NT2/D1 (cell line): ENCODE measurements around the gene APOE.
"Not testable (repeated sequence)": the region's sequence is repeated elsewhere in the genome, so short reads cannot be mapped to it uniquely, and the experiment has no call there.

Experiments
- DNase-seq: peaks from one replicate; pipeline ENCODE4 v3.0.0-alpha.2; 2011; ENCODE audit warnings: low read depth, low spot score
- H3K27me3 ChIP-seq: 2 replicates; pipeline ENCODE4 v1.6.0; 2011; ENCODE audit warnings: mild to moderate bottlenecking; ENCODE audit not compliant: insufficient read length, insufficient read depth
- H3K36me3 ChIP-seq: 2 replicates; pipeline ENCODE4 v1.6.1; 2011; ENCODE audit warnings: mild to moderate bottlenecking, low read length, mixed read lengths; ENCODE audit not compliant: insufficient read depth, insufficient read length
- H3K4me1 ChIP-seq: 2 replicates; pipeline ENCODE4 v1.5.1; 2011; ENCODE audit not compliant: insufficient read depth, insufficient read length
- H3K4me3 ChIP-seq: 2 replicates; pipeline ENCODE4 v1.5.1; 2011; ENCODE audit warnings: low read depth; ENCODE audit not compliant: insufficient read length
- H3K9ac ChIP-seq: 2 replicates; pipeline ENCODE4 v1.6.0; 2011; ENCODE audit warnings: low read depth; ENCODE audit not compliant: insufficient read length
- H3K9me3 ChIP-seq: 2 replicates; pipeline ENCODE4 v1.5.1; 2011; ENCODE audit warnings: mild to moderate bottlenecking, low read length; ENCODE audit not compliant: insufficient read depth
- SUZ12 ChIP-seq: IDR thresholded peaks from 2 replicates; pipeline ENCODE4 v1.6.1; 2011; ENCODE audit not compliant: insufficient read length, insufficient read depth; ENCODE audit errors: extremely low read depth
- YY1 ChIP-seq: IDR thresholded peaks from 2 replicates; pipeline ENCODE4 v1.6.1; 2011; ENCODE audit not compliant: insufficient read length, insufficient read depth
- ZNF274 ChIP-seq: IDR thresholded peaks from 2 replicates; pipeline ENCODE4 v1.6.1; 2011; ENCODE audit warnings: mild to moderate bottlenecking, low read depth, low read length

APOE gene

DNA sequence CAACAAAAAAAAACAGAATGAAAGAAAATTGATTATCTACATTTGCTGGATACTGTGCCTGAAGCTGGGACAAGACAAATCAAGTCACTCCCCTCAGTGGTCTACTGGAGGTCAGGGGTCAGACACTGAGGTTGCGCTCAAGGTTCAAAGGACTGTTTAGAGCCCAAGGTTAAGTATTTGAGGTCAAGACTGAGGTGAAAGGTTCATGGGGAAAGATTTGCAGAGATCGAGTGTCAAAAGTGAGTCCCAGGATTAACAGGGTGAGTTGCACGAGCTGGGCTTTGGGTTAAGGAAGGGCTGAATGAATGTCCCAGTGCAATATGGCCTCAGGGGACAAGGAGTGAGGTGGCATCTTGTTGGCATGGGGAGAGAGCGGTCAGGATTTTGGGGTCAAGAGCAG is 17.9 kb upstream of the APOE start:
- Histone ChIP-seq H3K27me3 (no peaks in the 10 kb centered on the region), H3K36me3 (peaks cover 50% of the 10 kb centered on the region), H3K4me3 (no peak overlapping the region), H3K9me3 (no peaks in the 10 kb centered on the region), H3K9ac (no peak overlapping the region), H3K4me1 (peaks cover 4% of the 10 kb centered on the region)
- no peak for DNase-seq
- TF ChIP-seq SUZ12 (no peak), ZNF274 (no peak)

DNA sequence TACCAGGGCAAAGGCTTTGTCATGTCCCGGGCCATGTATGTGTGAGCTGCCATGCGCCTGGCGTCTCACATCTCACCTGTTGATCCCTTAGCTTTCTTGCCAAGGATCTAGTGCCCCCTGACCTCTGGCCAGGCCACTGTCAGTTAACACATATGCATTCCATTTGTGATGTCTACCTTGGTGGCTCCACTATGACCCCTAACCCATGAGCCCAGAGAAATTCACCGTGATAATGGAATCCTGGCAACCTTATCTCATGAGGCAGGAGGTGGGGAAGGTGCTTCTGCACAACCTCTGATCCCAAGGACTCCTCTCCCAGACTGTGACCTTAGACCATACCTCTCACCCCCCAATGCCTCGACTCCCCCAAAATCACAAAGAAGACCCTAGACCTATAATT is 17.3 kb upstream of the APOE start:
- DNase-seq, H3K4me3 ChIP-seq, H3K4me1 ChIP-seq, H3K27me3 ChIP-seq, H3K9me3 ChIP-seq, H3K9ac ChIP-seq: not testable (repeated sequence)
- H3K36me3 ChIP-seq = peaks cover 54% of the 10 kb centered on the region

DNA sequence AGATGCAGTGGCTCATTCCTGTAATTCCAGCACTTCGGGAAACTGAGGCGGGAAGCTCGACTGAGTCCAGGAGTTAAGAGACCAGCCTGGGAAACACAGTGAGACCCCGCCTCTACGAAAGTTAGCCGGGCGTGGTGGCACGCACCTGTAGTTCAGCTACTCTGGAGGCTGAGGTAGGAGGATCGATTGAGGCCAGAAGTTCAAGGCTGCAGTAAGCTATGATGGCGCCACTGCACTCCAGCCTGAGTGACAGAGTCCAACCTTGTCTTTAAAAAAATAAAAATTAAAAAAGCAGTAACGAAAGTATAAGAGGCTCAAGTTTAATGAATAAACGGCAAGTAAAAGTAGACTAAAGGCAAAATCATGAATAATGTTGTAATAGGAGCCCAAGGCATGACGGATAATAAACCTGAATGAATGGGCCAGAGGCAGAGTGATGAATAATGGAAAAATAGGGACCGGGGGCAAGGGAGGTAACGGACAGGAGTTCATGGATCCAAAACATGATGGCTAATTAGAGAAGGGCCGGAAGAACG is 15.7 kb upstream of the APOE start:
- Histone ChIP-seq H3K4me3 (peak overlapping the region; percentile 24), H3K36me3 (peaks cover 59% of the 10 kb centered on the region), H3K9me3 (no peaks in the 10 kb centered on the region), H3K9ac (no peak overlapping the region), H3K27me3 (no peaks in the 10 kb centered on the region), H3K4me1 (peaks cover 4% of the 10 kb centered on the region)
- no peak for TF ChIP-seq YY1
- TF ChIP-seq ZNF274 = no peak
- TF ChIP-seq SUZ12 = no peak
- DNase-seq = no peak

DNA sequence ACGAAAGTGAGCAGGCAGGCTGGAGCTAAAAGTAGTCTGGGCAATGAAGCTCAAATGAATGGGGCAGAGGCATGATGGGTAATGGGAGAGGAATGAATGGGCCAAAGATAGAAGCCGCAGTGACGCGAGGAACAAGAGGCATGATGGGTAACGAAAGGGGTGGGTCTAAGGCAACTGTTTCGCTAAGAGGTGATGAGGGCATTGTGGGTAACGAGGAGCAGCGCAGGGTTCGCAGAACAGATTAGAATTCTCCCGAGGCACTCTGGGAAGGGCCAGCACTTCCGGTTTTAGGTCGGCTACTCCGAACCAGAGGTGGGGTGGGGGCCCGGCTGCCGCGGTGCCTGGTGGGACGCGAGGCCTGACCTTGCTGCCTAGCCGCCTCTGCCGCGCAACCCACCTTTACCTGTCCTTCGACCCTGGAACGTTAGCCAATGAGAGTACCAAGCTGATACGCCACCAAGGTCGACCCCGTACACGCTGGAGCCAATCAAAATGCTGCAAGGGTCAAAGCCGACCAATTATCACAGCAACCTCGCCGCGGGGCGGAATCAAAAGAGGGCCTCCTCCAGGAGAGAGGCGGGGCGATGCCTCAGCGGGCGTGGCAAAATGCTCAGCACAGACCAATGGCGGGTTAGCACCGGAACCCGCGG is 15.1 kb upstream of the APOE start:
- Histone ChIP-seq H3K27me3 (no peaks in the 10 kb centered on the region), H3K4me1 (peaks cover 4% of the 10 kb centered on the region), H3K4me3 (no peak overlapping the region), H3K9ac (no peak overlapping the region), H3K9me3 (no peaks in the 10 kb centered on the region), H3K36me3 (peaks cover 64% of the 10 kb centered on the region)
- DNase-seq = peak; percentile 98
- TF ChIP-seq SUZ12 (no peak), YY1 (no peak), ZNF274 (no peak)

DNA sequence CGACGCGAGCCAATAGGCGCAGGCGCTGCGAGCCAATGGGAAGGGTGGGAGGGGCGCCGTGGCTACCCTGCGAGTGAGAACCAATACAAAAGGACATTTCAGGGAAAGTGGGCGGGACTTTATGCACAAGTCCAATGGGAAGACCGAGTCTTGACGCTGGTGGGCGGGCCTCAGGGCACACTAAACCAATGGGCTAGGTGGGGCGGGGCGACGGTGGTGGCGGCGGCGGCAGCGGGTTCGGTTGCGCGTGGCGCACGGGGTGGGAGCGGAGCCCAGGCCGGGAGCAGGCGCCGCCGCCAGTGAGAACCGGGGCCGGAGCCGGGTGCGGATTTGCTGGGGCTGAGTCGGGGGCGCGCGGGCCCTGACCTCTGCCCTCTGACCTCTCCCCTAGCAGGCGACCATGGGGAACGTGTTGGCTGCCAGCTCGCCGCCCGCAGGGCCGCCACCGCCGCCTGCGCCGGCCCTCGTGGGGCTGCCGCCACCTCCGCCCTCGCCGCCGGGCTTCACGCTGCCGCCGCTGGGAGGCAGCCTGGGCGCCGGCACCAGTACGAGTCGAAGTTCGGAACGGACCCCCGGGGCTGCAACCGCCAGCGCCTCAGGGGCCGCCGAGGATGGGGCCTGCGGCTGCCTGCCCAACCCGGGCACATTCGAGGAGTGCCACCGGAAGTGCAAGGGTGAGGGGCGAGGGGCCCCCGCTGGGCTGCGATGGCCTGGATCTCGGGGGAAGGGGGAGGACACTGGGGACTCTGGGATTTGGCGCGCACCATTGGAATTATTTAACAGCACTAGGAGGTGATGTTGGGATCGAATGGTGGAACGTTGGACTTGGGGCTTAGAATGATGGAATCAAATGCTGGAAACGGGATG is 14.3 kb upstream of the APOE start, which contains the start of gene TOMM40:
Gene TOMM40, plus strand, starts transcription at position 239 of the 867 bp plus-strand sequence. Its CDS starts 162 bp downstream, at position 401.
- no peak for TF ChIP-seq ZNF274
- TF ChIP-seq SUZ12 = no peak
- TF ChIP-seq YY1 = no peak
- no peaks in the 10 kb centered on the region for H3K9me3 ChIP-seq
- peaks cover 64% of the 10 kb centered on the region for H3K36me3 ChIP-seq
- H3K27me3 ChIP-seq = no peaks in the 10 kb centered on the region
- H3K9ac ChIP-seq = peak within 1 kb of the TSS; percentile 90
- peak within 1 kb of the TSS; percentile 87 for H3K4me3 ChIP-seq
- peaks cover 4% of the 10 kb centered on the region for H3K4me1 ChIP-seq
- peak; percentile 97 for DNase-seq

DNA sequence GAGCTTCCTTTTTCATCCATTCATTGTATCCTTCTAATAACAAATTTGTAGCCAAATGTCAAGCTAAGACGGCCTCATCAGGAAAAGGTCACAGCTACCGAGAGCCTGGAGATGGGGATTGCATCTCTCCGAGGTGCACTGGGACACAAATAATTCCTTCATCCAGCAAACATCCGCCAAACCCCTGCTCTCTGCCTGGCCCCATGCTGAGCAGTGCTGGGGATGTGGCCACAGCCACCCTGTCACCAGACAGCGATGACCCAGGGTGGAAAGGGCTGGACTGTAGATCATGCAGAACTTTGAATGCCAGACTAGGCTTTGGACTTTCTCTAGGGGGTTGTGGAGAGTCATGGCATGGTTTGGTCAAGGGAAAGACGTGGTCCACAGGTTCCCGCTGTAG is 12.7 kb upstream of the APOE start:
- H3K9me3 ChIP-seq = no peaks in the 10 kb centered on the region
- TF ChIP-seq YY1 = no peak
- no peak for TF ChIP-seq ZNF274
- TF ChIP-seq SUZ12 = no peak
- H3K4me3 ChIP-seq = no peak overlapping the region
- DNase-seq = no peak
- H3K27me3 ChIP-seq = no peaks in the 10 kb centered on the region
- H3K9ac ChIP-seq = peak overlapping the region; percentile 2
- H3K36me3 ChIP-seq = peaks cover 68% of the 10 kb centered on the region
- H3K4me1 ChIP-seq = peaks cover 4% of the 10 kb centered on the region

DNA sequence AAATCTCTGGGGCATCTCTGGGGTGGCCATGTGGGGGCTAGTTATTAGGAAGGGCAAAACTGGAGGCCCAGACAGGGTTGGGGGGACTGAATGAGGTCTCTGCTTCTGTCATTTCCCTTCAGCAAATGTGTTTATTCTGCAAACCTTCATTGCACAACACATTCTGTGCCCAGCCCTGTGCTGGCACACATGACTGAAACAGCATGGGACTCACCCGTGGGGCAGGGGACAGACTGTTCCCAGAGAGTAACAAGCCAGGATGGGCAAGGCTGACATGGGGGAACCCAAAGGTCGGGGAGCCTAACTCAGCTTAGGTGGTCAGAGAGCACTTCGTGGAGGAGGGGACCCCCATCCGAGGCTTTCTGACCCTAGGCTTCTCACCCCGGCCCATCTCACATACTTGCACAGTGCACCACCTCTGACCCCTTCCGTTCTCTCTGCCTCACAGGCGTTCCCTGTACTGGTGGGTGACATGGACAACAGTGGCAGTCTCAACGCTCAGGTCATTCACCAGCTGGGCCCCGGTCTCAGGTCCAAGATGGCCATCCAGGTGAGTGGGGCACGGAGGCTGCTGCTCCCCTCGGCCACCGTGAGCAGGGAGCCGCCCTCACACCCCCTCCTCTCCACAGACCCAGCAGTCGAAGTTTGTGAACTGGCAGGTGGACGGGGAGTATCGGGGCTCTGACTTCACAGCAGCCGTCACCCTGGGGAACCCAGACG is 12.1 kb upstream of the APOE start:
- Histone ChIP-seq H3K27me3 (no peaks in the 10 kb centered on the region), H3K36me3 (peaks cover 67% of the 10 kb centered on the region), H3K4me3 (no peak overlapping the region), H3K9ac (peak overlapping the region; percentile 2), H3K4me1 (peaks cover 4% of the 10 kb centered on the region), H3K9me3 (no peaks in the 10 kb centered on the region)
- no peak for DNase-seq
- no peak for TF ChIP-seq YY1
- TF ChIP-seq ZNF274 = no peak
- TF ChIP-seq SUZ12 = no peak
